Measurements from ENCODE around the gene ZMIZ1.
A peak's percentile ranks its signal among the peaks of the same experiment; 100 is the strongest.

Gene ZMIZ1

GRCh38 chr10:79246209-79246581 is 177.4 kb downstream of the ZMIZ1 start:
- Histone ChIP-seq H3K27ac (no peak overlapping the region), H3K27me3 (replicated peaks) (no peaks in the 10 kb centered on the region), H3K36me3 (replicated peaks) (no peaks in the 10 kb centered on the region), H3K4me3 (ENCODE audit: low read depth, low read length) (no peak overlapping the region)
- in situ Hi-C loops (cut with HindIII; ENCODE audit: low pct_ligation_motif_present, low sequenced_read_pairs): no loop called here
- DNase-seq: no peak
- TF ChIP-seq CTCF (IDR thresholded peaks at IDR 0.05; ENCODE audit: low read depth, low read length, missing control alignments): no peak

- Histone ChIP-seq H3K27ac (peak overlapping the region; percentile 4), H3K27me3 (replicated peaks) (no peaks in the 10 kb centered on the region), H3K4me3 (ENCODE audit: low read depth, low read length) (no peak overlapping the region), H3K36me3 (replicated peaks) (no peaks in the 10 kb centered on the region)
- DNase-seq: no peak
- in situ Hi-C loops (cut with HindIII; ENCODE audit: low pct_ligation_motif_present, low sequenced_read_pairs): no loop called here
- TF ChIP-seq CTCF (IDR thresholded peaks at IDR 0.05; ENCODE audit: low read depth, low read length, missing control alignments): no peak
Observed at GRCh38 chr10:79246606-79247275, 178.0 kb downstream of the ZMIZ1 start.

- in situ Hi-C loops (cut with HindIII; ENCODE audit: low pct_ligation_motif_present, low sequenced_read_pairs): no loop called here
- DNase-seq: no peak
- H3K4me3 ChIP-seq (ENCODE audit: low read depth, low read length): no peak overlapping the region
- TF ChIP-seq CTCF (IDR thresholded peaks at IDR 0.05; ENCODE audit: low read depth, low read length, missing control alignments): no peak
- no peaks in the 10 kb centered on the region for H3K36me3 ChIP-seq (replicated peaks)
- no peaks in the 10 kb centered on the region for H3K27me3 ChIP-seq (replicated peaks)
- H3K27ac ChIP-seq: no peak overlapping the region
Observed at GRCh38 chr10:79247373-79248137, 178.8 kb downstream of the ZMIZ1 start.

- peak overlapping the region; percentile 36 for H3K27ac ChIP-seq
- in situ Hi-C loops (cut with HindIII; ENCODE audit: low pct_ligation_motif_present, low sequenced_read_pairs): no loop called here
Observed at GRCh38 chr10:79248341-79249185, 179.8 kb downstream of the ZMIZ1 start.

More at GRCh38 chr10:79248341-79249185, 179.8 kb downstream of the ZMIZ1 start:
- no peaks in the 10 kb centered on the region for H3K36me3 ChIP-seq (replicated peaks)
- TF ChIP-seq CTCF (IDR thresholded peaks at IDR 0.05; ENCODE audit: low read depth, low read length, missing control alignments): no peak
- H3K27me3 ChIP-seq (replicated peaks): no peaks in the 10 kb centered on the region
- H3K4me3 ChIP-seq (ENCODE audit: low read depth, low read length): no peak overlapping the region
- DNase-seq: peak; percentile 65

All from brain microvascular endothelial cell (primary cell).